ENCODE results near the gene RAPGEFL1. TPM values are rescaled to one million over a fixed set of nuclear protein-coding genes. Genes with fewer than 3 reads are reported as not detected.
A peak's percentile ranks its signal among the peaks of the same experiment; 100 is the strongest.

The RAPGEFL1 gene
- total RNA-seq, 4 donors from 2014 or later, result 1.5 to 5.4 (median 2.9) TPM

DNA sequence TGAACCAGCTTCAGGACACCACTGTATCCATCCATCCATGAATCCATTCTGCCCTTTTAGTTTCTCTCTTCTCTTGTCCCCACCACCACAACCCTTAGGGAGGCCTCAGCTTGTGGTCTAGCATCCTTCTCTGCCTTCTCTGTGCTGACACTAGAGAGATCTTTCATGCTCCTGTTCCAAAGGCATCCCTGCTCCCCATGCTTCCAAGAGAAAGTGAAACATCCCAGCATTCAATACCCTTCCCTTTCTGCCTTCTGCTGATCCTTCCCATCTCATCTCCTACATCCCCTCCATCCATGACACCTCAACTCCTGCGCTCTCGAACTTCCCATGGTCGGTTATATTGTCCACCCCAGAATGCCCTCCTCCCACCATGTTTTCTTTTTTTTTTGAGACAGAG, 10.0 kb downstream of the RAPGEFL1 start:
- Histone ChIP-seq H3K9me3 (no peaks in the 10 kb centered on the region), H3K36me3 (peaks cover 0 to 8% (median 3%) of the 10 kb centered on the region in 4 donors), H3K27me3 (no peaks in the 10 kb centered on the region), H3K4me3 (no peak overlapping the region), H3K4me1 (peaks cover 17 to 24% (median 20%) of the 10 kb centered on the region in 4 donors), H3K27ac (replicated peaks in 1 of 4) (no peak overlapping the region)
- DNase-seq (ENCODE audit: extremely low spot score), result no peak
- no peak for TF ChIP-seq POLR2AphosphoS5 (IDR thresholded peaks at IDR 0.05)
- TF ChIP-seq POLR2A (IDR thresholded peaks at IDR 0.05; ENCODE audit: low read depth), result no peak
- no peak for TF ChIP-seq EP300 (IDR thresholded peaks at IDR 0.05)
- TF ChIP-seq, protein P1, sequence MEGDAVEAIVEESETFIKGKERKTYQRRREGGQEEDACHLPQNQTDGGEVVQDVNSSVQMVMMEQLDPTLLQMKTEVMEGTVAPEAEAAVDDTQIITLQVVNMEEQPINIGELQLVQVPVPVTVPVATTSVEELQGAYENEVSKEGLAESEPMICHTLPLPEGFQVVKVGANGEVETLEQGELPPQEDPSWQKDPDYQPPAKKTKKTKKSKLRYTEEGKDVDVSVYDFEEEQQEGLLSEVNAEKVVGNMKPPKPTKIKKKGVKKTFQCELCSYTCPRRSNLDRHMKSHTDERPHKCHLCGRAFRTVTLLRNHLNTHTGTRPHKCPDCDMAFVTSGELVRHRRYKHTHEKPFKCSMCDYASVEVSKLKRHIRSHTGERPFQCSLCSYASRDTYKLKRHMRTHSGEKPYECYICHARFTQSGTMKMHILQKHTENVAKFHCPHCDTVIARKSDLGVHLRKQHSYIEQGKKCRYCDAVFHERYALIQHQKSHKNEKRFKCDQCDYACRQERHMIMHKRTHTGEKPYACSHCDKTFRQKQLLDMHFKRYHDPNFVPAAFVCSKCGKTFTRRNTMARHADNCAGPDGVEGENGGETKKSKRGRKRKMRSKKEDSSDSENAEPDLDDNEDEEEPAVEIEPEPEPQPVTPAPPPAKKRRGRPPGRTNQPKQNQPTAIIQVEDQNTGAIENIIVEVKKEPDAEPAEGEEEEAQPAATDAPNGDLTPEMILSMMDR (IDR thresholded peaks at IDR 0.05), result no peak
- WGBS, result 95% methylated on average over 3 of the region's 3 CpGs
- intact Hi-C loops (cut with DNase I), result no loop called here

DNA sequence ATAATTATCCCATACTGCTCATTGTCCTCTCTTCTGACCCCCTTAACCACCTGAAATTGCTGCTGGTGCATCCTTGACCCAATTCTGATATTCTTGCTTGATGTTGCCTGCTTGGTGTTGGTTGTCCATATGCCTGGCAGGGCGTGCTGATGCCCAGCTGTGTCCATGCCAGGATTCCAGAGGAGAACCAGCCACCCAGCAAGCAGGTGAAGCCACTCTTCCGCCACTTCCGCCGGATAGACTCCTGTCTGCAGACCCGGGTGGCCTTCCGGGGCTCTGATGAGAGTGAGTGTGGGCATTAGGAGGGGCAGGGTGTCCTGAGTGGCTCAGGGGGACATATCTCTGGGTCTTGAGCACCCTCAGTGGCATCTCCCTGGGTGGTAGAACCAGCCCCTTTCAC, 11.4 kb downstream of the RAPGEFL1 start:
- H3K9me3 ChIP-seq, result no peaks in the 10 kb centered on the region
- H3K4me1 ChIP-seq, result peaks cover 17 to 24% (median 20%) of the 10 kb centered on the region in 4 donors
- peaks cover 5 to 14% (median 8%) of the 10 kb centered on the region in 4 donors for H3K36me3 ChIP-seq
- 94% methylated on average over 3 of the region's 6 CpGs for WGBS
- no peak overlapping the region for H3K27ac ChIP-seq (replicated peaks in 1 of 4)
- H3K27me3 ChIP-seq, result no peaks in the 10 kb centered on the region
- intact Hi-C loops (cut with DNase I), result no loop called here
- DNase-seq (ENCODE audit: extremely low spot score), result no peak
- no peak for TF ChIP-seq EP300 (IDR thresholded peaks at IDR 0.05)
- TF ChIP-seq, protein P1 (IDR thresholded peaks at IDR 0.05), result no peak
- no peak overlapping the region for H3K4me3 ChIP-seq

DNA sequence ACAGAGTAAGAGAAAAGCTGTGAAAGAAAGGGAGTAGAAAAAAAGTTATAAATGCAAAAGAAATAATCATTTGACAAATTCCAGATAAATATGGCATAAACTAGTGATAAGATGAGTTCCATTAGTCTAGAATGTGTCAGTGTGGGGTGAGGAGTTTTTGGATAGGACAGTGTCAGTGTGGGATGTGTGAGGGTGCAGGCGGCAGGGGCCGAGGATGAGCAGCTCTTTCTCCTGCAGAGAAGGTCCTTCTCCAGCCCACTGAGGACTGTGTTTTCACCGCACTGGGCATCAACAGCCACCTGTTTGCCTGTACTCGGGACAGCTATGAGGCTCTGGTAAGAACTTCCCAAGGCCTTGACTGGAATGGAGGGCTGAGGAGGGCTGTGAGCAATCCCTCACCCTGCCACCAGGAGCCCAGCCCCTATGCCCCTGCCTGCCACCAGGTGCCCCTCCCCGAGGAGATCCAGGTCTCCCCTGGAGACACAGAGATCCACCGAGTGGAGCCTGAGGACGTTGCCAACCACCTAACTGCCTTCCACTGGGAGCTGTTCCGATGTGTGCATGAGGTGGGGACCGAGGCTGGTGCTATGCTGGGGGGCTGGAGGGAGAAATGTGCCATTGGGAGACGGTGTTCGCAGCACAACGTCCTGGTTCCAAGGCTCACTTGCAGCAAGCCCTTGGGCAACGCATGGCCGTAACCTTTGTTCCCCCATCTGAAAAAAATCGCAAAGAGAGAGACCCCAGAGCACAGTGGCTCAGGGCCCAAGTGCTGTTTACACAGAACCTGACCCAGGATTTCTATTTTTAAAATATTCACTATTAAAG, 13.1 kb downstream of the RAPGEFL1 start:
- Histone ChIP-seq H3K27ac (replicated peaks in 1 of 4) (peak overlapping the region in 3 of 4 donors; percentile 73 to 75 (median 74)), H3K27me3 (no peaks in the 10 kb centered on the region), H3K4me1 (peaks cover 17 to 27% (median 23%) of the 10 kb centered on the region in 4 donors), H3K9me3 (no peaks in the 10 kb centered on the region), H3K4me3 (peak overlapping the region; percentile 60 to 80 (median 62)), H3K36me3 (peaks cover 5 to 14% (median 8%) of the 10 kb centered on the region in 4 donors)
- WGBS, result 64% methylated on average over 10 of the region's 15 CpGs
- no peak for DNase-seq (ENCODE audit: extremely low spot score)
- intact Hi-C loops (cut with DNase I), result loop anchor here (5.0 kb wide), 2 partner anchors 42 to 173 kb away; partner anchors contain the start of gene CSF3
- TF ChIP-seq, protein P1 (IDR thresholded peaks at IDR 0.05), result peak in 2 of 3 experiments; percentile 10 to 23
- no peak for TF ChIP-seq POLR2A (IDR thresholded peaks at IDR 0.05; ENCODE audit: low read depth)

DNA sequence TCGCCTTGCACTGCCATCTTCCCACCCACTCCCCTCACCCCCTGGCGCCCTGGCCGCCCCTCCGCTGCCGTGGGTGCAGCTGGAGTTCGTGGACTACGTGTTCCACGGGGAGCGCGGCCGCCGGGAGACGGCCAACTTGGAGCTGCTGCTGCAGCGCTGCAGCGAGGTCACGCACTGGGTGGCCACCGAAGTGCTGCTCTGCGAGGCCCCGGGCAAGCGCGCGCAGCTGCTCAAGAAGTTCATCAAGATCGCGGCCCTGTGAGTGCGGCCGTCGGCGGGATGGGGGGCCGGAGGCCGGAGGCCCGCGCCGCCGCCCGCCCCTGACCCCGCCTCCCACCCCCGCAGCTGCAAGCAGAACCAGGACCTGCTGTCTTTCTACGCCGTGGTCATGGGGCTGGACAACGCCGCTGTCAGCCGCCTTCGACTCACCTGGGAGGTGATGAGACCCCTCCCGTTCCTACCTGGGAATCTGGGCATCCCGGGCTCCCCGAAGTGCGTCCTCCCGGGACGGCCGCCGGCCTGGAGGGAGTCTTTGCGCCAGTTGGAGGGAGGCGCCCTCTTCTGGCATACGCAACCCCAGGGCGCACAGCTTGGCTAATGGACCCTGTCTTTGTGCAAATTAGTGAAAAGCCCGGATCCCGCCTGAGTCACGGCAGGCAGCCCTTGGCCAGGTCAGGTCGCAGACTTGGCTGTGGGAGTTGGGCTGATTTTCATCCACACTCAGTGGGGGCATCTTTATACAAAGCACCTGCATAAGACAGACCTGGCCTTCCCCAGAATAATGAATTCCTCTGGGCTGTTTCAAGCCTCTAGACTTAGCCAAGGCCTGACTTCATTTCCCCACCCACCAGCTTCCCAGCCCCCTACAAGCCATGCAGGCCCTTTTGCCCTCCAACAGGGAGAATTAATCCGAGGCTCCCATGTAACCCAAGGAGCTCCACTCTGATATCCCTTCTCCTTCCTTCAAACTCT, 14.3 kb downstream of the RAPGEFL1 start:
- Histone ChIP-seq H3K9me3 (no peaks in the 10 kb centered on the region), H3K27me3 (no peaks in the 10 kb centered on the region), H3K36me3 (peaks cover 5 to 14% (median 8%) of the 10 kb centered on the region in 4 donors), H3K4me1 (peaks cover 17 to 27% (median 22%) of the 10 kb centered on the region in 4 donors), H3K4me3 (peak overlapping the region; percentile 60 to 80 (median 62)), H3K27ac (replicated peaks in 1 of 4) (peak overlapping the region; percentile 55 to 75 (median 74))
- intact Hi-C loops (cut with DNase I), result loop anchor here (5.0 kb wide), 2 partner anchors 41 to 174 kb away; partner anchors contain the start of gene CSF3
- 3% methylated on average over 26 of the region's 60 CpGs for WGBS
- DNase-seq (ENCODE audit: extremely low spot score), result peak; percentile 95
- TF ChIP-seq POLR2A (IDR thresholded peaks at IDR 0.05; ENCODE audit: low read depth) (no peak), POLR2AphosphoS5 (IDR thresholded peaks at IDR 0.05) (peak; percentile 36 to 66), EP300 (IDR thresholded peaks at IDR 0.05) (no peak)
- TF ChIP-seq, protein P1 (IDR thresholded peaks at IDR 0.05), result peak; percentile 65 to 73 (median 72)
